ENCODE results near the gene CHD3.

CHD3 gene

GRCh38 chr17:7864995-7865650, 23.5 kb upstream of the CHD3 start:
- DNase-seq (ENCODE audit: low spot score) = no peak

GRCh38 chr17:7867881-7868329, 20.7 kb upstream of the CHD3 start:
- DNase-seq (ENCODE audit: low spot score) = no peak

DNA sequence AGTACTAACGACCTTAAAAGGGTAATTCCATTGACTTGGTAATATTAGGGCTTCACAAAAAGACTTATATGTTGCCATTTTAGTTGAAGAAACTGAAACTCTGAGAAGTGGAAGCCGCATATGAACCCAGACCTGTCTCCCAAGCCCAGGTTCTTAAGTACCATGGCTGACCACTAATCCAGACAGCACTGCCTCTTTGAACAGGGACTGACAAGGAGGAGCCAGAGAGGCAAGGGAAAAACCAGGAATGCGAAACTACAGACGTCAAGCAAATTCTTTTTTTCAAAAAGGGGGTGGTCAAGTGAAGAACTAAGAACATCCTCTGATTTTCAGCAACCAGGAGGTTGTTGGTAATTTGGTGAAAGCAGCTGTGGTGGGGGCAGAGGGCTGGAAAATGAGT, 15.5 kb upstream of the CHD3 start:
- DNase-seq (ENCODE audit: low spot score) = no peak

GRCh38 chr17:7875804-7876370, 12.7 kb upstream of the CHD3 start:
- no peak for DNase-seq (ENCODE audit: low spot score)

GRCh38 chr17:7878234-7878633, 10.4 kb upstream of the CHD3 start:
- DNase-seq (ENCODE audit: low spot score) = no peak

- no peak for DNase-seq (ENCODE audit: low spot score)
Measured at GRCh38 chr17:7880076-7880868, 8.3 kb upstream of the CHD3 start.

DNA sequence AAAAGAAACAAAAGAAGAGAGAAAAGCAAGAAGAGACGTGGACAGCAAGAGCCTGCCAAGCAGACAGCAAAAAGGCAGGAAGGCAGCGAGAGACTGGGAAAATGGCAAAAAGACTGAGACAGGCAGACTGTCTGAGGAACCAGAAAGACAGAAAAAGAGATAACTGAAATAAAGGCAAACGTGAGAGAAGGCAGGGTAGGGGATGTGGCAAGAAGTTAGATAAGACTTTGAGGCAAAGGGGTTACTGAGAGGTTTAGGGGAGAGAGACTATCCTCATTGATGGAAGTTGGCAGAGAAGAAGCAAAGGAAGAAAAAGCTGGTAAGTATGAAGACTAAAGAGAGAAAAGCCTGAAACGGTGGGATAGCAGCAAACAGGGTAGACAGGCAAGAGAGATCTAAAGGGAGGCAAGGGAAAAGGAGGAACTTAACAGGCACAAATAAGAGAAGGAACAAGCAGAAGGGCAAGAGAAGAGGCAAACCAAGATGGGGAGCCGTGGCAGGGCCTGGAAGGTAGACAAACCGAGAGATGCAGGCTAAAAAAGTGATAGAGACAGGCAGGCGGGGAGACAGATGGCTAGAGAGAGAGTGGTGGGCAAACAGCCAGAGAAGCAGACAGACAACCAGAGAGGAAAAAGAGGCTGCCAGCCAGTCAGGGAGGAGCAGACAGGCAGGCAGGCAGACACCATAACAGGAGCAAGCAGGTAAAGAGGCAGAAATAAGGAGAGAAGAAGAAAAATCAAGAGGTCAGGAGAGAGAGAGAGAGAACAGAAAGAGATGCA, 7.1 kb upstream of the CHD3 start:
- DNase-seq (ENCODE audit: low spot score) = no peak

- no peak for DNase-seq (ENCODE audit: low spot score)
Measured at GRCh38 chr17:7882068-7882467, 6.5 kb upstream of the CHD3 start.

GRCh38 chr17:7882629-7883028, 6.0 kb upstream of the CHD3 start:
- no peak for DNase-seq (ENCODE audit: low spot score)

DNA sequence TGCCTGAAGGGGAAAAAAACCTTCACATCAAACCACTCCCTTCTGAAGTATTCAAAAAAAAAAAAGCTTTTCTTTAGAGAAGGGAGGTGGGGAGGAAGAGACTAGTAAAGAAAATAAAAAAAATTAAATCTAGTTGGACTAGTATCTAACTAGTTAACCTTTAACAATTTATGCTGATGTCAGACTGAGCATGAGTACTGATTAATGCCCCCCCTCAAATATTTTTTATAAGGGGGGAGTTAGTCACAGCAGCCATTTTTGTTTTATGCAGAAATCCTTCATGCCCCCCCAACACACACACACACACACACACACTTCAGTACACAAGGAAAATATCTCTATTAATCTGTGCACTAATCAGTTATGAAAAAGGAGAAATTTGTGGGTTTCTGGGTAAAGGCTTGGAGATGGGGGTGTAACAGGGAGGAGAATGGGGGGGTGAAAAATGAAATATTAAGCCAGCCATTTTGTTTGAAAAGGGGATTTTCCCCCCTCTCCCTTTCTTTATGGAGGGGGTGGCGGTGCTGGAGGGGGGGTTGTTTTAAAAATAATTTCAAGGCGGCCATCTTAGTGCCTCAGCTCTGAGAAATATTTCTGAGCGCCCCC, 4.7 kb upstream of the CHD3 start:
- no peak for DNase-seq (ENCODE audit: low spot score)

- DNase-seq (ENCODE audit: low spot score) = no peak
Measured at GRCh38 chr17:7884581-7885366, 3.8 kb upstream of the CHD3 start.

GRCh38 chr17:7885367-7886226, 3.0 kb upstream of the CHD3 start:
- peak; percentile 48 for DNase-seq (ENCODE audit: low spot score)

DNA sequence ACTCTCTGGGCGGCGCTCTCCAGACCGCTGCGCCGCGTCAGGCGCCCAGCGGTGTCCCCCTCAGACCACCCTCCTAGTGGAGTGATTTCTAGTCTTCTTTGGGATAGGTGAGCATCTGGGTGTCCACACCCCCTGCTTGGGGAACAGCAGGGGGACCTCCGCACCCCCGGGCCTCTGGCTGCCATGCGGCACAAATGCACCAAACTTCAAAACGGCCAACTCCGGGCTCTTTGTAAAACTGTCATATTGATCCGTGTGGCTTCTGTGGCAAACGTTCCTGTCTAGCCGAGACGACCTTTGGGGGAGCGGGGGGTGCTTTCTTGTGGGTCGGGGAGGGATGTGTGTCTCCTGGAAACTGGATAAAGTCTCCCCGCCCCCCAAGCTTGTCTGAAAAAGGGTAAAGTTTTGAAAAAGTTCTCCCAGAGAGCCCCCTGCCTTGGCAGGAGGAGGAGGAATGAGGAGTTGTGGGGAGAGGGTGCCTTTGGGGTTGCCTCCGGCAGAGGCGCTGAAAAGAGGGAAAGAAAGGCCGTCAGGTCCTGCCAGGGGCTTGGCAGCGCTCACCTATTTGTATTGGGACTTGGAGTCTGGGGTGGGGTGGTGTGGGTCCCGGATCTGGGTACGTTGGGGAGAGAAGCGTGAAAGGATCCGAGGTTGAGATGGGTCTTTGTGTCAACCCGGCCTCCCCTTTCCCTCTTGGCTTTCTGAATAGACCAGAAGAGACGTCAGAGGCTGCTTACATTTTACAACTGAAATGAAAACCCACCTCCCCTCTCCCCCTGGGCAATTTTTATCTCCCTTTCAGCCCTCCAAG, 2.2 kb upstream of the CHD3 start:
- peak; percentile 28 for DNase-seq (ENCODE audit: low spot score)

GRCh38 chr17:7887038-7887481, 1.5 kb upstream of the CHD3 start:
- no peak for DNase-seq (ENCODE audit: low spot score)

DNA sequence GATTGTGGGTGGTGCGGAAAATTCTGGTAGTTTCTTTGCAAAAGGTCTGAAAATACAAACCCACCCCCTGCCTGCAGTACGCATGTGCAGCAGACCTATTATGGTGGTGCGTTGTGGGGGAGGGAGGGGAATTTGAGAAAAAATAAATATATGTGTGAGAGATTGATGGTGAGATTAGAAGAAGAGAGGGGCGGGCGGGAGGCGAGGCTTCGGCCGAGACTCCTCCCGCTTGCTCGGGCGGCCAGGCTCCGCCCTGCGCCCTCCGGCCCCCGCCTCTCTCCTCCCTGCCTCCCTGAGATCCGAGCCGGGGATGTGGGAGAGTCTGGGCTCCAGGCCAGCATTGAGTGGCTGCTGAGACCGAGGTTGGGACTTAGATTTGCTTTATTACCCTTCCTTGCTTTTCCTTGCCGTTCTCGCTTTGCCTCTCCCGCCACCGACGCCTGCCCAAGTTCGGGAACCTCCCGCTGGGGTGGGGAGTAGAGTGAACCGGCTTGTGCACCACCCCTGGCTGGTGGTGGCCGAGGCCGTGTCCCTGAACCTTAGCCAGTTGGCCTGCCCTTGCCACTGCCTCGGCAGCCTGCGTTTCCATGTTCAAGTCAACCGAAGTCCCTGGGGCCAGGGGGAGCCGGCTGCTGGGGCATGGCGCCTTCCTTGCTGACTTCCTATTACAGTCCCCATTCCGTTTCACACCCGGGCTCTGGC, 956 bp upstream of the CHD3 start:
- DNase-seq (ENCODE audit: low spot score) = peak; percentile 85

DNA sequence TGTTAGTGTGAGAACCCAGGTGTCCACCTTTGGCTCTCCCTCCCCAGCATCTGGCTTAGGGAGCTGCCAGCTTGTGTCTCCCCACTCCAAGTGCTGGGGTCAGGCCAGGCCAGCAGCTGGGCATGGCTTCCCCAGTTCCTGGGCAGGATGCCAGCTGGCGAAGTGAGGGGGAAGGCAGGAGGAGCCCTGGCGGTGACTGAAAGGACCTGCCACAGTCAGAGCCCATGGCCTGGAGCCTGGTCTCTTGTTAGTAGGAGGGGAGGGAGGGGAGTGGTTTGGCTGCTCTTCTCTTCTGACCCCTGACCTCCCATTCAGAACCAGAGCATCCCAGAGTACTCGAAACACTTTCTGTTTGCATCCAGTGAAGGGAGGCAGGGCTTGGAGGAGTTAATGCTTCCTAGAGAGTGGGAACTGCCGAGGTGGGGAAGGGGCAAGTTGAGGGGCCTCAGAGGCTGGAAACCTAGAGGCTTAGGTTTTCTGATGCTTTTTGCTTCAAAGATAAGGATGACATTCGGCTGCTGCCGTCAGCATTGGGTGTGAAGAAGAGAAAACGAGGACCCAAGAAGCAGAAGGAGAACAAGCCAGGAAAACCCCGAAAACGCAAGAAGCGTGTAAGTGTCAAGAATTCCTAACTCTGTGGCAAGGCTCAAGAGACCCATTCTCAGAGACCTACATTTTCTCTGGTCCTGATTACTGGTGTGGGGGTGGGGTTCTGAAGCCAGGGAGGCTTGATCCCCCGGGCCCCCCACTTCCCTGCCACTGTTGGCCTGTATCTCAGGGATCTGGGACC, 772 bp downstream of the CHD3 start:
- DNase-seq (ENCODE audit: low spot score) = peak; percentile 96

- no peak for DNase-seq (ENCODE audit: low spot score)
Measured at GRCh38 chr17:7893187-7893880, 4.7 kb downstream of the CHD3 start.
